ACC112 (cell line): Measurements from ENCODE around the gene EPHB2.

ENCODE experiments used
- H2AFZ ChIP-seq: fragments of 200-600 bp; sonication (generic); one replicate; pipeline ENCODE4 v1.6.0; 2017; ENCODE audit warnings: antibody characterized with exemption, low read length; ENCODE audit not compliant: unreplicated experiment
- H3K27ac ChIP-seq: fragments of 200-600 bp; sonication (generic); 2 replicates; pipeline ENCODE4 v1.5.1; 2014; ENCODE audit warnings: low read depth, mild to moderate bottlenecking, antibody characterized with exemption, low read length, moderate library complexity
- H3K27me3 ChIP-seq: fragments of 200-600 bp; sonication (generic); 2 replicates; pipeline ENCODE4 v1.6.1; 2014; ENCODE audit warnings: mild to moderate bottlenecking, antibody characterized with exemption, low read length, moderate library complexity, mixed read lengths; ENCODE audit not compliant: insufficient read depth
- H3K36me3 ChIP-seq: fragments of 200-600 bp; sonication (generic); 2 replicates; pipeline ENCODE4 v1.6.1; 2016; ENCODE audit warnings: mild to moderate bottlenecking, antibody characterized with exemption, low read length, moderate library complexity, mixed read lengths; ENCODE audit not compliant: insufficient read depth
- H3K4me1 ChIP-seq: fragments of 200-600 bp; sonication (generic); one replicate; pipeline ENCODE4 v1.6.1; 2016; ENCODE audit warnings: low read length, mixed read lengths; ENCODE audit not compliant: insufficient read depth, unreplicated experiment, control insufficient read depth
- H3K4me3 ChIP-seq: fragments of 200-600 bp; sonication (generic); 2 replicates; pipeline ENCODE4 v1.5.1; 2014; ENCODE audit warnings: mild to moderate bottlenecking, low read depth, low read length
- H3K79me2 ChIP-seq: fragments of 200-600 bp; sonication (generic); one replicate; pipeline ENCODE4 v1.6.0; 2016; ENCODE audit warnings: low read length; ENCODE audit not compliant: control insufficient read depth, unreplicated experiment, insufficient read depth

EPHB2 gene

DNA sequence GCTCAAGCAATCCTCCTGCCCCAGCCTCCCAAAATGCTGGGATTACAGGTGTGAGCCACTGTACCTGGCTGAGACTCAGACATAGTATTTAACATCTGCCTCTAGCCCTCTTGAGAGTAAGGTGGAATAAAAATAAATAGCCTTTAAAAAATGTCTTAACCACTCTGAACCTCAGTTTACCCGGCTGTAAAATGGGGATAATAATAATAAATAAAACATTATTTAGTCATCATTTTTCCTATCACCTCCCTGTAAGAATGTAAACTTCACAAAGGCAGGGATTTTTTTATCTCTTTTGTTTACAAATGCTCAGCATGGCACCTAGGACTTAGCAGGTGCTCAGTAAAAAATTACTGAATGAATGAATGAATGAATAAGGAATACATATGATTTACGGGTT is 17.2 kb downstream of the EPHB2 start:
- Histone ChIP-seq H3K79me2 (peaks cover 10% of the 10 kb centered on the region), H3K27me3 (no peaks in the 10 kb centered on the region), H3K4me3 (no peak overlapping the region), H3K36me3 (no peaks in the 10 kb centered on the region), H2AFZ (no peak overlapping the region), H3K4me1 (no peaks in the 10 kb centered on the region), H3K27ac (no peak overlapping the region)

- H3K4me3 ChIP-seq, result no peak overlapping the region
- no peaks in the 10 kb centered on the region for H3K36me3 ChIP-seq
- H3K27me3 ChIP-seq, result no peaks in the 10 kb centered on the region
- H3K27ac ChIP-seq, result no peak overlapping the region
- H2AFZ ChIP-seq, result no peak overlapping the region
- H3K79me2 ChIP-seq, result peaks cover 11% of the 10 kb centered on the region
- H3K4me1 ChIP-seq, result no peaks in the 10 kb centered on the region
These were observed 18.2 kb downstream of the EPHB2 start for GRCh38 chr1:22728751-22729399.

DNA sequence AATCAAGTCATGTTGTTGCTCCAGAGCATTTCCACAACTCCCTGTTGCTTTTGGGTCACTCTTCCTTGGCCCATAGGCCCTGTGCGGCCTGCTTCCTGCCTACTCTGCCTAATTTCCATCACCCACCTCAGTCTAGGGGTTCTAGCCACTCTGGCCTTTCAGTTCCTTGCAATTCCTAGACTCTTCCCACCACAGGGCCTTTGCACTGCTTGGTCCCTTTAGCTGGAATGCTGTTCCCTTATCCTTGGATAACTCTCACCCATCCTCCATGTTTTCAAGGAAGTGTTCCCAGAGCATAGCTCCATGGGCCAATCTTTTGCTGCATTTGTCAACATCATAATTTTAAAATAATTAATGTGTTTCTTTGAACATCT is 18.7 kb downstream of the EPHB2 start:
- Histone ChIP-seq H3K27me3 (no peaks in the 10 kb centered on the region), H3K36me3 (no peaks in the 10 kb centered on the region), H3K4me1 (no peaks in the 10 kb centered on the region), H2AFZ (no peak overlapping the region), H3K27ac (no peak overlapping the region), H3K4me3 (no peak overlapping the region), H3K79me2 (peaks cover 13% of the 10 kb centered on the region)

DNA sequence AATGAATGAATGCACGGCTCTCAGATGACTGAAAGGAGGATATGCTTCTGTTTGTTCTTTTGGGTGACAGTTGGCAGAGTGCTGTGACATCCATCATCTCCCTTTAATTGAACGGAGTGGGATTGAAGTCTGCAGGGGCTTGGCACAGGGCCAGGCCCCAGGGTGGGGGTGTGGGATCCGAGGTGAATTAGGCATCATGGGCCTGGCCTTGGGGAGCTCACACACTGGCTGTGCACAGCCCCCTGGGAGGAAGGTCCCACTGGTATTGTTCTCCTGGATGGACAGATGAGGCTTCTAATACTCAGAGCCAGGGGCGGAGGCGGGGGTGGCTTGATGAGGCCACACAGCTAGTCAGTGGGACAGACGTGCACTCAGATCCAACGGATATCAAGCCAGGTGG is 19.3 kb downstream of the EPHB2 start:
- no peaks in the 10 kb centered on the region for H3K36me3 ChIP-seq
- no peak overlapping the region for H3K4me3 ChIP-seq
- H3K27me3 ChIP-seq, result no peaks in the 10 kb centered on the region
- peaks cover 16% of the 10 kb centered on the region for H3K79me2 ChIP-seq
- no peak overlapping the region for H2AFZ ChIP-seq
- H3K27ac ChIP-seq, result no peak overlapping the region
- peaks cover 4% of the 10 kb centered on the region for H3K4me1 ChIP-seq

DNA sequence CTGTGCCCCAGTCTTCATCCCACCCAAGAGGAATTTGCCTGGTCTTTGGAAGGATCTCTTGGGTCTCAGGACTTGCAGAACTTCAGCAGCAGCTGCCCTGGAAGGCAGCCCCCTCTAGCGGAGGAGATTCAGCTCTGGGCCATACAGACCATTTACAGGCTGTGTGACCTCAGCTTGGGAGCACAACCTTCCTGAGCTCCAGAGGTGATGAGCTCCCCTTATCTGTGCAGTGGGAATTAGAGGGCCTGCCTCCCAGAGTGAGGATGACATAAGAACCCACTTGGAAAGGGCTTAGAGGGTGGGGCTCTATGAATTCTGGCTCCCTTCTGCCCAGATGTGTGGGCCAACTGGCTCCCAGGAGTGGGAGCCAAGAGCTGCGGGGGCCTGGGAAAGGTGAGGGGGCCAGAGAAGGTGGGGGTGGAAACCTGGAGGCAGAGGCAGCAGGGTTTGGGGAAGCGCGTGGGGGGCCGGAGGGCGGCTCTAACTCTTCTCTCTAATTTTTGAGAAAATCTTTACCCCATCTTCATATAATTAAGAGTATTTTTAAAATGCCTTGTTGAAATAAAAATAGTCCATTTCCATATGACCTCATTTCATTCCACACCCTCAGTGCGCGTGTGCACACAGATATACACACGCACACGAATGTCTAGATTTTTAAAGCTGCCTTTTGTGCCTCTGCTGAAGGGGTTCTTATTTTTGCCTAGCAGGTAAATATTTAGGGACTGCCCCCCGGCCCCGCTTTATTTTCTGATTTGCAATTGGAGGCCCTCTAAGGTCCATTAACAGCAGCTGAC is 21.5 kb downstream of the EPHB2 start:
- H3K4me3 ChIP-seq, result no peak overlapping the region
- peaks cover 13% of the 10 kb centered on the region for H3K4me1 ChIP-seq
- H2AFZ ChIP-seq, result no peak overlapping the region
- H3K27me3 ChIP-seq, result no peaks in the 10 kb centered on the region
- no peak overlapping the region for H3K27ac ChIP-seq
- peaks cover 9% of the 10 kb centered on the region for H3K79me2 ChIP-seq
- no peaks in the 10 kb centered on the region for H3K36me3 ChIP-seq

GRCh38 chr1:22733643-22734042 is 23.0 kb downstream of the EPHB2 start:
- no peak overlapping the region for H3K27ac ChIP-seq
- no peaks in the 10 kb centered on the region for H3K27me3 ChIP-seq
- H3K79me2 ChIP-seq, result peaks cover 17% of the 10 kb centered on the region

GRCh38 chr1:22736501-22737080 is 26.0 kb downstream of the EPHB2 start:
- H3K4me1 ChIP-seq, result peaks cover 35% of the 10 kb centered on the region
- H3K4me3 ChIP-seq, result no peak overlapping the region
- no peaks in the 10 kb centered on the region for H3K36me3 ChIP-seq
- no peak overlapping the region for H2AFZ ChIP-seq
- peaks cover 19% of the 10 kb centered on the region for H3K79me2 ChIP-seq
- H3K27me3 ChIP-seq, result no peaks in the 10 kb centered on the region
- H3K27ac ChIP-seq, result no peak overlapping the region

More at GRCh38 chr1:22733643-22734042, 23.0 kb downstream of the EPHB2 start:
- no peaks in the 10 kb centered on the region for H3K36me3 ChIP-seq
- no peak overlapping the region for H3K4me3 ChIP-seq
- H3K4me1 ChIP-seq, result peaks cover 18% of the 10 kb centered on the region
- H2AFZ ChIP-seq, result no peak overlapping the region

GRCh38 chr1:22737374-22738068 is 26.9 kb downstream of the EPHB2 start:
- Histone ChIP-seq H2AFZ (no peak overlapping the region), H3K4me3 (no peak overlapping the region), H3K36me3 (no peaks in the 10 kb centered on the region), H3K79me2 (peaks cover 19% of the 10 kb centered on the region), H3K27me3 (no peaks in the 10 kb centered on the region), H3K4me1 (peaks cover 35% of the 10 kb centered on the region), H3K27ac (no peak overlapping the region)

GRCh38 chr1:22738069-22738435 is 27.4 kb downstream of the EPHB2 start:
- H3K27ac ChIP-seq, result no peak overlapping the region

GRCh38 chr1:22738522-22738921 is 27.9 kb downstream of the EPHB2 start:
- H3K4me1 ChIP-seq, result peaks cover 36% of the 10 kb centered on the region
- H3K79me2 ChIP-seq, result peaks cover 19% of the 10 kb centered on the region
- no peaks in the 10 kb centered on the region for H3K36me3 ChIP-seq
- H3K27me3 ChIP-seq, result no peaks in the 10 kb centered on the region
- no peak overlapping the region for H3K27ac ChIP-seq
- no peak overlapping the region for H3K4me3 ChIP-seq
- no peak overlapping the region for H2AFZ ChIP-seq

More at GRCh38 chr1:22738069-22738435, 27.4 kb downstream of the EPHB2 start:
- Histone ChIP-seq H3K4me3 (no peak overlapping the region), H2AFZ (no peak overlapping the region), H3K36me3 (no peaks in the 10 kb centered on the region), H3K79me2 (peaks cover 19% of the 10 kb centered on the region), H3K4me1 (peaks cover 35% of the 10 kb centered on the region), H3K27me3 (no peaks in the 10 kb centered on the region)
